Epithelial cell of prostate (primary cell): Measurements from ENCODE around the gene PPARD.

Experiments
- DNase-seq: peaks from one replicate; pipeline ENCODE4 v3.0.0-alpha.2; 2011; ENCODE audit warnings: low read depth, low spot score
- H3K27ac ChIP-seq: fragments of 450-650 bp; 2 replicates; pipeline ENCODE4 v1.5.1; 2017; ENCODE audit warnings: mild to moderate bottlenecking

PPARD gene

GRCh38 chr6:35351422-35351821 lies 9.1 kb downstream of the PPARD start:
- H3K27ac ChIP-seq = no peak overlapping the region

GRCh38 chr6:35352735-35353134 lies 10.4 kb downstream of the PPARD start:
- no peak for DNase-seq
- H3K27ac ChIP-seq = no peak overlapping the region

More at GRCh38 chr6:35351422-35351821, 9.1 kb downstream of the PPARD start:
- DNase-seq = no peak

- no peak overlapping the region for H3K27ac ChIP-seq
- no peak for DNase-seq
Measured at GRCh38 chr6:35354361-35355135, 12.2 kb downstream of the PPARD start.

GRCh38 chr6:35356391-35356790 lies 14.0 kb downstream of the PPARD start:
- no peak overlapping the region for H3K27ac ChIP-seq
- no peak for DNase-seq

GRCh38 chr6:35357677-35358076 lies 15.3 kb downstream of the PPARD start:
- no peak for DNase-seq
- no peak overlapping the region for H3K27ac ChIP-seq

- DNase-seq = no peak
- no peak overlapping the region for H3K27ac ChIP-seq
Measured at GRCh38 chr6:35358086-35358485, 15.7 kb downstream of the PPARD start.

GRCh38 chr6:35359346-35359743 lies 17.0 kb downstream of the PPARD start:
- H3K27ac ChIP-seq = peak overlapping the region; percentile 51
- DNase-seq = no peak

- DNase-seq = no peak
- H3K27ac ChIP-seq = peak overlapping the region; percentile 51
Measured at GRCh38 chr6:35359744-35360348, 17.5 kb downstream of the PPARD start.

GRCh38 chr6:35360349-35361138 lies 18.2 kb downstream of the PPARD start:
- peak; percentile 37 for DNase-seq
- H3K27ac ChIP-seq = peak overlapping the region; percentile 51

- no peak overlapping the region for H3K27ac ChIP-seq
- DNase-seq = no peak
Measured at GRCh38 chr6:35362200-35362599, 19.8 kb downstream of the PPARD start.

GRCh38 chr6:35363293-35363750 lies 21.0 kb downstream of the PPARD start:
- no peak for DNase-seq
- H3K27ac ChIP-seq = no peak overlapping the region

GRCh38 chr6:35365594-35366203 lies 23.3 kb downstream of the PPARD start:
- DNase-seq = no peak
- H3K27ac ChIP-seq = peak overlapping the region; percentile 51

GRCh38 chr6:35366204-35366596 lies 23.8 kb downstream of the PPARD start:
- no peak for DNase-seq
- H3K27ac ChIP-seq = peak overlapping the region; percentile 51

GRCh38 chr6:35367646-35368037 lies 25.3 kb downstream of the PPARD start:
- peak overlapping the region; percentile 96 for H3K27ac ChIP-seq

GRCh38 chr6:35368038-35368887 lies 25.9 kb downstream of the PPARD start:
- H3K27ac ChIP-seq = peak overlapping the region; percentile 96
- DNase-seq = no peak

More at GRCh38 chr6:35367646-35368037, 25.3 kb downstream of the PPARD start:
- DNase-seq = no peak

GRCh38 chr6:35370124-35370741 lies 27.9 kb downstream of the PPARD start:
- peak; percentile 86 for DNase-seq
- peak overlapping the region; percentile 96 for H3K27ac ChIP-seq

GRCh38 chr6:35370785-35371493 lies 28.6 kb downstream of the PPARD start:
- H3K27ac ChIP-seq = peak overlapping the region; percentile 96
- no peak for DNase-seq

- peak overlapping the region; percentile 96 for H3K27ac ChIP-seq
- no peak for DNase-seq
Measured at GRCh38 chr6:35371494-35372262, 29.3 kb downstream of the PPARD start.
